Activated CD4-positive, alpha-beta T cell treated with anti-CD3 and anti-CD28 coated beads for 1 hour (primary cell): ENCODE measurements around the gene TNFSF10.
"Not testable (repeated sequence)": the region's sequence is repeated elsewhere in the genome, so short reads cannot be mapped to it uniquely, and the experiment has no call there.

ENCODE experiments used
- DNase-seq: peaks from one replicate; pipeline ENCODE4 v3.0.0-alpha.2; 2020

TNFSF10 gene

GRCh38 chr3:172522871-172523818 is at the start of gene TNFSF10:
Gene TNFSF10, minus strand, starts transcription at chr3:172523430. Its CDS starts 46 bp downstream, at chr3:172523384.
- DNase-seq = peak; percentile 50

GRCh38 chr3:172569128-172570008 is 46.1 kb upstream of the TNFSF10 start:
- no peak for DNase-seq

- no peak for DNase-seq
These were observed 45.5 kb upstream of the TNFSF10 start for GRCh38 chr3:172568701-172569100.

GRCh38 chr3:172566785-172567184 is 43.6 kb upstream of the TNFSF10 start:
- DNase-seq = not testable (repeated sequence)

GRCh38 chr3:172564499-172564898 is 41.3 kb upstream of the TNFSF10 start:
- no peak for DNase-seq

GRCh38 chr3:172562871-172563865 is 39.9 kb upstream of the TNFSF10 start:
- no peak for DNase-seq

- DNase-seq = no peak
These were observed 38.8 kb upstream of the TNFSF10 start for GRCh38 chr3:172561897-172562640.

- no peak for DNase-seq
These were observed 37.4 kb upstream of the TNFSF10 start for GRCh38 chr3:172560586-172560985.

GRCh38 chr3:172560026-172560425 is 36.8 kb upstream of the TNFSF10 start:
- DNase-seq = no peak

- no peak for DNase-seq
These were observed 35.8 kb upstream of the TNFSF10 start for GRCh38 chr3:172559020-172559419.

GRCh38 chr3:172557515-172558220 is 34.4 kb upstream of the TNFSF10 start:
- DNase-seq = no peak

- DNase-seq = no peak
These were observed 30.5 kb upstream of the TNFSF10 start for GRCh38 chr3:172553526-172554252.

- DNase-seq = no peak
These were observed 29.4 kb upstream of the TNFSF10 start for GRCh38 chr3:172552607-172553006.

GRCh38 chr3:172551874-172552273 is 28.6 kb upstream of the TNFSF10 start:
- no peak for DNase-seq

- DNase-seq = peak; percentile 42
These were observed 27.2 kb upstream of the TNFSF10 start for GRCh38 chr3:172550347-172550943.

GRCh38 chr3:172549144-172549543 is 25.9 kb upstream of the TNFSF10 start:
- no peak for DNase-seq

GRCh38 chr3:172546628-172547214 is 23.5 kb upstream of the TNFSF10 start:
- DNase-seq = no peak

GRCh38 chr3:172546105-172546504 is 22.9 kb upstream of the TNFSF10 start:
- DNase-seq = no peak

- no peak for DNase-seq
These were observed 21.2 kb upstream of the TNFSF10 start for GRCh38 chr3:172544404-172544803.
